ENCODE results near the gene EYA2.

- TF ChIP-seq POLR2A (IDR thresholded peaks at IDR 0.05) (no peak), CTCF (IDR thresholded peaks at IDR 0.05) (no peak), EP300 (IDR thresholded peaks at IDR 0.05) (no peak)
Observed at GRCh38 chr20:47088335-47088734, 193.7 kb downstream of the EYA2 start.

Measured in sigmoid colon (tissue), 4 donors.